Pancreas (tissue), 10 donors: ENCODE results near the gene FBLIM1. TPM values are rescaled to one million over a fixed set of nuclear protein-coding genes. Genes with fewer than 3 reads are reported as not detected.

Source experiments
- ATAC-seq, 4 donors: fragments of 200-7000 bp; cut with Tn5 transposase; one replicate each; pipeline versions ENCODE4 v1.8.0 to v1.9.1; 2020; ENCODE audit warnings: mild to moderate bottlenecking in 4 of 4, moderate library complexity in 4 of 4
- DNase-seq, 6 donors: peaks; one replicate each; pipeline ENCODE4 v3.0.0-alpha.2; 2020
- FAIRE-seq: peaks from 2 replicates; lab custom pipeline; 2012; peaks lifted over from hg19 to GRCh38; lab: Jason Lieb, UNC
- H3K27ac ChIP-seq, 4 donors: fragments of 200-600 bp; sonication (generic); 1 replicate in 3 of 4; 2 replicates in 1 of 4; pipeline versions ENCODE4 v1.5.0 to v1.8.0; 2020
- H3K27me3 ChIP-seq, 4 donors: fragments of 200-600 bp; one replicate each; pipeline ENCODE4 v1.8.0; 2021
- H3K36me3 ChIP-seq, 3 donors: fragments of 200-600 bp; sonication (generic) in 1 of 3; one replicate each; pipeline versions ENCODE4 v1.5.0 to v1.8.0; 2020 to 2021
- H3K4me1 ChIP-seq, 3 donors: fragments of 200-600 bp; one replicate each; pipeline ENCODE4 v1.8.0; 2021
- H3K4me3 ChIP-seq, 4 donors: fragments of 200-600 bp; sonication (generic) in 2 of 4; one replicate each; pipeline versions ENCODE4 v1.5.0 to v1.8.0; 2020 to 2021
- H3K9me3 ChIP-seq, 4 donors: fragments of 200-600 bp; one replicate each; pipeline ENCODE4 v1.8.0; 2021
- WGBS, 2 donors: extraction: QIAGEN DNeasy Blood & Tissue Kit; methylation state at CpG; one replicate each; pipeline ENCODE4 v1.1.7; 2013; 5-methylcytosine and 5-hydroxymethylcytosine counted together
- intact Hi-C, 3 donors: fragments of 100-400 bp; cut with DNase I; formaldehyde crosslinking; loops; one replicate each; pipeline versions ENCODE4 v1.11.1 to v1.14.2; 2022
- polyA plus RNA-seq, 2 donors: library from polyadenylated mRNA; stranded (reverse); fragments of 200-250 nt; gene quantifications; one replicate each; pipeline ENCODE4 v1.2.3, GENCODE V29; 2013
- total RNA-seq, 6 donors: library from RNA; stranded (reverse); fragmentation: NEBNext Ultra II Directional in 4 of 6; extraction: Animal tissue kit (Norgen Biotek cat#: 25700) in 4 of 6; gene quantifications; one replicate each; pipeline versions ENCODE4 v1.2.1 to v1.2.4, GENCODE V29; 2021 to 2023
- TF ChIP-seq, protein P1 (sequence below), 4 donors: fragments of 200-600 bp; sonication (generic) in 3 of 4; IDR thresholded peaks; one replicate each; pipeline versions ENCODE4 v1.5.0 to v1.8.0; 2021; ENCODE audit warnings: antibody characterized with exemption in 4 of 4
- donor health status: healthy with polysubstance abuse.
- donor health status: DM: no; HTN: no; CAD: no; lungs with moderate emphysema.
- donor health status: DM: no; HTN: no; CAD: no.
- donor health status: control.
- donor health status: control.
- donor health status: Bipolar disorder and iron deficiency.
- donor health status: DM: yes; HTN: yes; CAD: no.
- donor health status: DM: no; HTN: no; CAD: no.
- donor health status: DM: no; HTN: no; CAD: no.
- donor health status: DM: yes; HTN: yes; CAD: no.

Gene FBLIM1
- total and polyA plus RNA-seq, 8 donors: 20.4 to 61.5 (median 29.4) TPM

DNA sequence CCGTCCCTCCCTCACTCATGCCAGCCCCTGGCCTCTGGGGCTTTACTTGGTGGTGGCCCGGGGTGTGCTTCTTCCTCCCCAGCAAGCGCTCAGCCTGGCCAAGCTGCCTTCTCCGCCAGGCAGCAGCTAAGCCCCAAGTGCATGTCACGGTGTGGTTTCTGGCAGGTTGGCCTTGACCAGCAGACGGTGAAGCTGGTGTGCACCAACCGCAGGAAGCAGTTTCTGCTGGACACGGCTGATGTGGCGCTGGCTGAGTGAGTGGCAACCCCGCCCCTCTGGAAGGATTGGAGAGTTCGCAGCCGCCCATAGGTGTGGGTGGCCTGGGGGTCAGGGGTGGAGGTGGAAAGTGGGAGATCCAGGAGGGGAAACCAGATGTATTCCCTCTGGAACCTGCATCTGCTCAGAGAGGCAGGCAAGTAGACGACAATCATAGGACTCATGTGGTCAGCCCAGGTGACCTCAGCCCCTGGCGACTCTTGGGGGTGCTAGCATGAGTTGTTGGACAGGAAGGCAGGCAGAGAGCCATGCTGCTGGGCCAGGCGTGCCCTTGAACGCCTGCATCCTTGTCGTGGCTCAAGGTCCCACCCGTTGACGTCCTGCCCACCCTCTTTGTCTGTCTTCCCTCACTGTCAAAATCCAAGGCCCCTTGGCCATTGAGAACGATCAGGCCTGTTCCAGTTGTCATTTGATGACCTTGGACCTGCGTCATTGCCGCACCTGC lies 29.5 kb upstream of the FBLIM1 start:
- intact Hi-C loops: no loop called here
- DNase-seq: peak in 2 of 6 donors; percentile 54 to 56
- Histone ChIP-seq H3K36me3 (peaks cover 6 to 45% (median 34%) of the 10 kb centered on the region in 3 donors), H3K27me3 (no peaks in the 10 kb centered on the region), H3K4me3 (no peak overlapping the region), H3K9me3 (no peaks in the 10 kb centered on the region), H3K27ac (no peak overlapping the region), H3K4me1 (no peaks in the 10 kb centered on the region)
- peak in 2 of 4 donors; percentile 53 to 72 for ATAC-seq
- no peak for FAIRE-seq
- TF ChIP-seq, protein P1, sequence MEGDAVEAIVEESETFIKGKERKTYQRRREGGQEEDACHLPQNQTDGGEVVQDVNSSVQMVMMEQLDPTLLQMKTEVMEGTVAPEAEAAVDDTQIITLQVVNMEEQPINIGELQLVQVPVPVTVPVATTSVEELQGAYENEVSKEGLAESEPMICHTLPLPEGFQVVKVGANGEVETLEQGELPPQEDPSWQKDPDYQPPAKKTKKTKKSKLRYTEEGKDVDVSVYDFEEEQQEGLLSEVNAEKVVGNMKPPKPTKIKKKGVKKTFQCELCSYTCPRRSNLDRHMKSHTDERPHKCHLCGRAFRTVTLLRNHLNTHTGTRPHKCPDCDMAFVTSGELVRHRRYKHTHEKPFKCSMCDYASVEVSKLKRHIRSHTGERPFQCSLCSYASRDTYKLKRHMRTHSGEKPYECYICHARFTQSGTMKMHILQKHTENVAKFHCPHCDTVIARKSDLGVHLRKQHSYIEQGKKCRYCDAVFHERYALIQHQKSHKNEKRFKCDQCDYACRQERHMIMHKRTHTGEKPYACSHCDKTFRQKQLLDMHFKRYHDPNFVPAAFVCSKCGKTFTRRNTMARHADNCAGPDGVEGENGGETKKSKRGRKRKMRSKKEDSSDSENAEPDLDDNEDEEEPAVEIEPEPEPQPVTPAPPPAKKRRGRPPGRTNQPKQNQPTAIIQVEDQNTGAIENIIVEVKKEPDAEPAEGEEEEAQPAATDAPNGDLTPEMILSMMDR (IDR thresholded peaks at IDR 0.05): no peak
- 57 to 71% methylated on average over 22 of the region's 22 CpGs for WGBS, 2 donors

DNA sequence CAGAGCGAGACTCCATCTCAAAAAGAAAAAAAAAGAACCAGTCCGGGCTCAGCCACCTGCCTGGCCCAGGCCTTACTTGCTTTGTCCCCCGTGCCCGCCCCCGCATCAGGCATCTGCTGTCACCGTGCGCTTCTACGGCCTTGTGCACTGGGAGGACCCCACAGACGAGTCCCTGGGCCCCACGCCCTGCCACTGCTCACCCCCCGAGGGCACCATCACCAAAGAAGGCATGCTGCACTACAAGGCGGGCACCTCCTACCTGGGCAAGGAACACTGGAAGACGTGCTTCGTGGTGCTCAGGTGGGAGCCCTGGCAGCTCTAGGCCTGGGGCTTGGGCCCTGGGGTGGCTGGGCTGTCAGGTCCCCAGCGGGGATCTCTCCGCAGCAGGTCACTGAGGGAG lies 28.2 kb upstream of the FBLIM1 start:
- H3K27me3 ChIP-seq: no peaks in the 10 kb centered on the region
- peaks cover 8 to 11% (median 9%) of the 10 kb centered on the region in 3 donors for H3K4me1 ChIP-seq
- ATAC-seq (no peak), DNase-seq (no peak), FAIRE-seq (no peak)
- intact Hi-C loops: loop anchor here in 1 of 3 donors (10.0 kb wide), 1 partner anchor 136 kb away; no protein-coding TSS in a partner anchor
- 96% methylated on average over 16 of the region's 16 CpGs for WGBS, 2 donors
- H3K27ac ChIP-seq: no peak overlapping the region
- H3K4me3 ChIP-seq: no peak overlapping the region
- H3K36me3 ChIP-seq: peaks cover 6 to 41% (median 34%) of the 10 kb centered on the region in 3 donors
- H3K9me3 ChIP-seq: no peaks in the 10 kb centered on the region
- TF ChIP-seq, protein P1 (IDR thresholded peaks at IDR 0.05): no peak

DNA sequence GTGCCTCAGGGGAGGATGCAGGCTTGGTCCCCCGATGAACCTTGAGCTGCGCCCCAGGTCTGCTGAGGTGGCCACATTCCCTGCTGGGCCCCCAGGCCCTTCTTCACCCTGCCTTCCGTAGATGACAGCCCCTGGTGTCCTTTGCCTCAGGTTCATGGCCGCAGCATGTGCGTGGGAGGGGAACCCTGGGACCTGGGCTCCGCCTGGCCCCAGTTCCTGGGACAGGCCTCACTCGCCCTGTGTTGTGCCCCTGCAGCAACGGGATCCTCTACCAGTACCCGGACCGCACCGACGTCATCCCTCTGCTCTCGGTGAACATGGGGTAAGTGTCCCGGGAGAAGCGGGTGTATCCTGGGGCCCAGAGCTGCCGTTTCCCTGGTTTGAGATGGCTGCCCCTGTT lies 27.7 kb upstream of the FBLIM1 start:
- Histone ChIP-seq H3K4me3 (no peak overlapping the region), H3K4me1 (peaks cover 11 to 16% (median 13%) of the 10 kb centered on the region in 3 donors), H3K27ac (no peak overlapping the region), H3K36me3 (peaks cover 6 to 35% (median 34%) of the 10 kb centered on the region in 3 donors), H3K9me3 (no peaks in the 10 kb centered on the region), H3K27me3 (no peaks in the 10 kb centered on the region)
- intact Hi-C loops: loop anchor here in 1 of 3 donors (10.0 kb wide), 1 partner anchor 136 kb away; no protein-coding TSS in a partner anchor
- TF ChIP-seq, protein P1 (IDR thresholded peaks at IDR 0.05): no peak
- ATAC-seq: no peak
- no peak for FAIRE-seq
- WGBS, 2 donors: 92 to 93% methylated on average over 16 of the region's 16 CpGs
- no peak for DNase-seq

DNA sequence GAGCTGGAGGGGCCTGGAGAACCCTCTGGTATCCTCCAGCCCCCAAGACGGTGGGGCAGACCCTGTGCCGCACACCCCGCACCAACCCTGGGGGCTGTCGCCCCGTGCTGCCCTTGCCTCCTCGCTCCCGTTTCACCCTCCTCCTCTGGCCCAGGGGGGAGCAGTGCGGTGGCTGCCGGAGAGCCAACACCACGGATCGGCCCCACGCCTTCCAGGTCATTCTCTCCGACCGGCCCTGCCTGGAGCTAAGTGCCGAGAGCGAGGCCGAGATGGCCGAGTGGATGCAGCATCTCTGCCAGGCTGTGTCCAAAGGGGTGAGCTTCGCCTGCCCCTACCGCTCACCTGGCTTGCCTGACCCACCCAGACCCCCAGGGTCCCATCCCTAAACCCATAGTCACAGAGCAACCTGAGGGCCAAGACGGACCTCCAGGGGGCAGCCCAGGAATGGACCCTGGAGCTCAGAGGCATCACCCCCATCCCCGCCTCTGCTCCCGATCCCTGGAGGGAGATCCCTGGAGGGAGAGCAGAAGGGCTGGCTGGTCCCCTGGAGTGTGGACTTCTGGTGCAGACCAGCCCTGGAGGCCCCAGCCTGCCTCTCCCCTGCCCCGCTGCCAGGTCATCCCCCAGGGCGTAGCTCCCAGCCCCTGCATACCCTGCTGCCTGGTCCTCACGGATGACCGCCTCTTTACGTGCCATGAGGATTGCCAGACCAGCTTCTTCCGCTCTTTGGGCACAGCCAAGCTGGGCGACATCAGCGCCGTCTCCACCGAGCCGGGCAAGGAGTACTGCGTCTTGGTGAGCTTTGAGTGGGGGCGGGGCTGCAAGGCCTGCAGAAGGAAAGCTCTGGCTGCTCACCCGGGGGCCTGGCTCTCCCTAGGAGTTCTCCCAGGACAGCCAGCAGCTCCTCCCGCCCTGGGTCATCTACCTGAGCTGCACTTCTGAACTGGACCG lies 26.6 kb upstream of the FBLIM1 start:
- WGBS, 2 donors: 92 to 95% methylated on average over 37 to 39 of the region's 39 CpGs
- FAIRE-seq: no peak
- Histone ChIP-seq H3K27ac (no peak overlapping the region), H3K4me3 (no peak overlapping the region), H3K27me3 (no peaks in the 10 kb centered on the region), H3K9me3 (no peaks in the 10 kb centered on the region), H3K4me1 (peaks cover 21 to 25% (median 22%) of the 10 kb centered on the region in 3 donors), H3K36me3 (peaks cover 5 to 30% (median 27%) of the 10 kb centered on the region in 3 donors)
- intact Hi-C loops: loop anchor here in 1 of 3 donors (10.0 kb wide), 1 partner anchor 137 kb away; no protein-coding TSS in a partner anchor
- no peak for DNase-seq
- no peak for ATAC-seq
- TF ChIP-seq, protein P1 (IDR thresholded peaks at IDR 0.05): no peak
